Endodermal cell (in vitro differentiated cells): ENCODE data around the gene GINS2. TPM values are rescaled to one million over a fixed set of nuclear protein-coding genes. Genes with fewer than 3 reads are reported as not detected.
A peak's percentile ranks its signal among the peaks of the same experiment; 100 is the strongest.

Experiments used
- DNase-seq: peaks from one replicate; pipeline ENCODE4 v3.0.0-alpha.2; 2017
- H3K27ac ChIP-seq: 2 replicates; pipeline ENCODE4 v1.5.1; 2013; ENCODE audit warnings: mild to moderate bottlenecking, low read depth, low read length, moderate library complexity
- H3K27me3 ChIP-seq: 2 replicates; pipeline ENCODE4 v1.6.1; 2013; ENCODE audit warnings: mild to moderate bottlenecking, low read length, moderate library complexity; ENCODE audit not compliant: insufficient read depth, control insufficient read depth, poor library complexity, severe bottlenecking
- H3K36me3 ChIP-seq: 2 replicates; pipeline ENCODE4 v1.7.0; 2013; ENCODE audit warnings: mild to moderate bottlenecking, low read length, moderate library complexity; ENCODE audit not compliant: control insufficient read depth, insufficient read depth
- H3K4me1 ChIP-seq: one replicate; pipeline ENCODE4 v1.7.0; 2013; ENCODE audit warnings: low read length; ENCODE audit not compliant: control insufficient read depth, insufficient read depth
- H3K4me3 ChIP-seq: 2 replicates; pipeline ENCODE4 v1.5.1; 2013; ENCODE audit warnings: mild to moderate bottlenecking, low read length, moderate library complexity
- H3K9ac ChIP-seq: 2 replicates; pipeline ENCODE4 v1.6.1; 2013; ENCODE audit warnings: mild to moderate bottlenecking, low read length, moderate library complexity; ENCODE audit not compliant: poor library complexity, severe bottlenecking; ENCODE audit errors: extremely low read depth
- H3K9me3 ChIP-seq: 2 replicates; pipeline ENCODE4 v1.6.1; 2013; ENCODE audit warnings: mild to moderate bottlenecking, low read length, moderate library complexity; ENCODE audit not compliant: control insufficient read depth
- H3K27ac Mint-ChIP-seq: 2 replicates; pipeline ENCODE4 v1.8.0; 2020; ENCODE audit warnings: mixed read lengths
- H3K27me3 Mint-ChIP-seq: 2 replicates; pipeline ENCODE4 v1.8.0; 2021; ENCODE audit warnings: mild to moderate bottlenecking, mixed read lengths; ENCODE audit not compliant: insufficient read depth
- H3K36me3 Mint-ChIP-seq: 2 replicates; pipeline ENCODE4 v1.8.0; 2020; ENCODE audit warnings: low read depth, mixed read lengths
- H3K4me1 Mint-ChIP-seq: 2 replicates; pipeline ENCODE4 v1.8.0; 2020; ENCODE audit warnings: mixed read lengths
- H3K4me3 Mint-ChIP-seq: 2 replicates; pipeline ENCODE4 v1.8.0; 2020; ENCODE audit warnings: mild to moderate bottlenecking, moderate library complexity, mixed read lengths
- H3K9me3 Mint-ChIP-seq: 2 replicates; pipeline ENCODE4 v1.8.0; 2020; ENCODE audit warnings: mild to moderate bottlenecking, mixed read lengths
- WGBS, 2 experiments: methylation state at CpG; one replicate each; pipeline versions ENCODE4 v1.1.5 to v1.1.7; 2013; ENCODE audit warnings: missing lambda C conversion rate in 2 of 2, mixed read lengths in 1 of 2; ENCODE audit not compliant: insufficient coverage in 1 of 2, insufficient read length in 1 of 2; 5-methylcytosine and 5-hydroxymethylcytosine counted together
- total RNA-seq, 2 donors: library from RNA; stranded (reverse); fragmentation: NEBNext Ultra II Directional in 1 of 2; extraction: Animal tissue kit (Norgen Biotek cat#: 25700) in 1 of 2; gene quantifications; 2 replicates in 1 of 2; 3 replicates in 1 of 2; pipeline ENCODE4 v1.2.1, GENCODE V29; 2021
- TF ChIP-seq, protein P1 (sequence below): fragments of 200-600 bp; sonication (generic); conservative IDR thresholded peaks from 2 replicates; pipeline ENCODE4 v1.5.0; 2021; ENCODE audit warnings: antibody characterized with exemption, mild to moderate bottlenecking

The GINS2 gene
- total RNA-seq, 2 donors from 2014 or later = 32.8 to 42.3 TPM

DNA sequence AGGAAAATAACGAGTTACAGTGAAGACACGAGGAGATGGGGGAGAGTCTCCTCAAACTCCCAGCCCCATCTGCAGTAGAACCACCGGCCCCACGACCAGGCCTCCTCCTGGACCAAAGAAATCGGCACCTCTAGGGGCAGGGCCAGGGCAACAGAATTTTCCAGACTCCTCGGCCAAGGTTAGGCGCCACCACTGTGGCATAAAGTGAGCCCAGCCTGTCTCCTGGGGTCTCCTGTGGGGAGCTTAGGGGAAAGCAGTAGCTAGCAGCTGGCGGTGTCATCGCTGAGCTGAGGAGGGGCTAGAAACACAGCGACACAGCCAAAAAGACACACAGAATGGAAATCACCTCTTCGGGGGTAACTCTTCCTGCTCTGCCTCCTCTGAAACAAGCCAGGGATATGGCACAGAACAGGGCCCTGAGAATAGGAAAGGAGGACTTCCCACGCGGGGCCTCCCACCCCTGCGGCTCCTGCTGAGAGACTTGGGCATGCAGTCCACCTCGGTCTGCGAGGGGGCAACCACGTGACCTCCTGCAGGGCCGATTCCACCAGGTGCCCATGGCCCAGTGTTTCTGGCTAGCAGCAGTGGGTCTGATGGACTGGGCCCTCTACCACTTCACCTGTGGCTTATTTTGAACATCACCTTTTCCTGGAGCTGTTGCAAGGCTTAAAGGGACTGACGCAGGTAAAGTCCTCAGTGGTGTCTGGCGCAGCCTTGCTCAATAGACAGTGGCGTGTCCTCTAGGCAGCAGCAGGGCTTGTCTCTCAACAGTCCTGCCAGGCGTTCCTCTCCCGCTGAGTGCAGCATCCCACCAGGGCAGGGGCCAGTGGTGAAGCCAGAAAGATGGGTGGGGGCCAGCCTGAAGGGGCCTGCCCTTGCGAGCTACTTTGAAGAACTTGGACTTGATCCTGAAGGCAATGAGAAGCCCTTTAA, 6.7 kb upstream of the GINS2 start:
- no peaks in the 10 kb centered on the region for H3K4me1 ChIP-seq
- TF ChIP-seq, protein P1, sequence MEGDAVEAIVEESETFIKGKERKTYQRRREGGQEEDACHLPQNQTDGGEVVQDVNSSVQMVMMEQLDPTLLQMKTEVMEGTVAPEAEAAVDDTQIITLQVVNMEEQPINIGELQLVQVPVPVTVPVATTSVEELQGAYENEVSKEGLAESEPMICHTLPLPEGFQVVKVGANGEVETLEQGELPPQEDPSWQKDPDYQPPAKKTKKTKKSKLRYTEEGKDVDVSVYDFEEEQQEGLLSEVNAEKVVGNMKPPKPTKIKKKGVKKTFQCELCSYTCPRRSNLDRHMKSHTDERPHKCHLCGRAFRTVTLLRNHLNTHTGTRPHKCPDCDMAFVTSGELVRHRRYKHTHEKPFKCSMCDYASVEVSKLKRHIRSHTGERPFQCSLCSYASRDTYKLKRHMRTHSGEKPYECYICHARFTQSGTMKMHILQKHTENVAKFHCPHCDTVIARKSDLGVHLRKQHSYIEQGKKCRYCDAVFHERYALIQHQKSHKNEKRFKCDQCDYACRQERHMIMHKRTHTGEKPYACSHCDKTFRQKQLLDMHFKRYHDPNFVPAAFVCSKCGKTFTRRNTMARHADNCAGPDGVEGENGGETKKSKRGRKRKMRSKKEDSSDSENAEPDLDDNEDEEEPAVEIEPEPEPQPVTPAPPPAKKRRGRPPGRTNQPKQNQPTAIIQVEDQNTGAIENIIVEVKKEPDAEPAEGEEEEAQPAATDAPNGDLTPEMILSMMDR = no peak
- no peak overlapping the region for H3K27ac Mint-ChIP-seq
- H3K4me3 Mint-ChIP-seq = no peak overlapping the region
- peaks cover 4% of the 10 kb centered on the region for H3K27me3 ChIP-seq
- H3K9me3 Mint-ChIP-seq = no peaks in the 10 kb centered on the region
- H3K9me3 ChIP-seq = no peaks in the 10 kb centered on the region
- DNase-seq = no peak
- 83 to 88% methylated on average over 18 to 24 of the region's 24 CpGs for WGBS, 2 experiments
- H3K4me3 ChIP-seq = no peak overlapping the region
- no peak overlapping the region for H3K9ac ChIP-seq
- H3K36me3 Mint-ChIP-seq = no peaks in the 10 kb centered on the region
- H3K27me3 Mint-ChIP-seq = peaks cover 4% of the 10 kb centered on the region
- H3K27ac ChIP-seq = no peak overlapping the region
- H3K4me1 Mint-ChIP-seq = no peaks in the 10 kb centered on the region
- H3K36me3 ChIP-seq = no peaks in the 10 kb centered on the region

DNA sequence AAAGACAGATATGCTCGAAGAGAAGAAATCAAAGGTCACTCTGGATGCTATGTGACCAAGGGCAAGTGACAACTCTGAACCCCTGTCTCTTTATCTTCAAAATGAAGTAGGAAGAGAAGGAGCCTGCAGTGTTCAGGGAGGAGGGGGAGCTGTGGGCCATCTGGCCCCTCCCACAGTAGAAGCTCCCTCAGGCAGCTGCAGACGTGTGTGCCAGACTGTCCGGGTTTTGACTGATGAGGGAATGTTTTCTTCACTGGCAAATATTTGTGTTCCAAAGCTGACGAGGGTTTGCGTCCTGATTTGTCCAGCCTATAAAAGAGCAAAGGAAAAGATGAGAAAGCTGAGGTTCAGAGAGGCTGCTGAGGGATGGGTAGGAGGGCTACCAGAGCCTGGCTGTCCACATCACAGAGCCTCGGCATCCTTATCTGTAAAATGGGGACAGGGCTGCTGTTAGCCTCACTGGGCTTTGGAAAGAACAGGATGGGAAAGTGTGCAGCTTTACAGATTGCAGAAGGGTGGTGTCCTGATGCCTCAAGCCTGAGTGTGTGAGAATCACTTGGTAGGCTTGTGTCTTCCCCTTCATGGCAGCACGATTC, 1.8 kb upstream of the GINS2 start:
- H3K4me1 ChIP-seq = no peaks in the 10 kb centered on the region
- no peak overlapping the region for H3K4me3 Mint-ChIP-seq
- H3K9me3 ChIP-seq = no peaks in the 10 kb centered on the region
- H3K4me1 Mint-ChIP-seq = no peaks in the 10 kb centered on the region
- no peak overlapping the region for H3K9ac ChIP-seq
- no peak for DNase-seq
- 82 to 89% methylated on average over 6 to 7 of the region's 7 CpGs for WGBS, 2 experiments
- H3K36me3 ChIP-seq = peaks cover 3% of the 10 kb centered on the region
- H3K36me3 Mint-ChIP-seq = peaks cover 9% of the 10 kb centered on the region
- TF ChIP-seq, protein P1 = no peak
- H3K27ac Mint-ChIP-seq = no peak overlapping the region
- no peak overlapping the region for H3K27ac ChIP-seq
- H3K27me3 Mint-ChIP-seq = peaks cover 10% of the 10 kb centered on the region
- H3K9me3 Mint-ChIP-seq = no peaks in the 10 kb centered on the region
- H3K27me3 ChIP-seq = no peaks in the 10 kb centered on the region
- H3K4me3 ChIP-seq = no peak overlapping the region

DNA sequence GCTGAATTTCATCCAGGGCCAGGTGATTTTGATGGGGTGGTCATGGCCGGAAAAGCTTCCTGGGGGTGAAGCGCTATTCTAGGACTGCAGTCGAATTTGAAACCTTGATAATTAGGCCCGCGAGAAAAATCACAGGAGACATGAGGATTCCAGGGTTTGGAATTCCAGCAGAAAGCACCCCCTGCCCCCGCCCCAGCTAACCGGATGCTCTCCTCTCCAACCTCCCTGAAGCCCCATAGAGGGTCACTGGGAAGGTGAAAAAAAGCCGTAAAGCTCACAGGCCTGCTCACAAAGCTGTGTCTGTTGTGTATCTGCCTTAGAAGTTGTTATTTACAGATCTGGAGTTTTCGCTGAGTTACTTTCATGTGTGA, 1.2 kb upstream of the GINS2 start:
- Histone ChIP-seq H3K4me1 (no peaks in the 10 kb centered on the region), H3K27ac (no peak overlapping the region), H3K4me3 (no peak overlapping the region), H3K9me3 (no peaks in the 10 kb centered on the region), H3K27me3 (no peaks in the 10 kb centered on the region), H3K36me3 (peaks cover 3% of the 10 kb centered on the region), H3K9ac (no peak overlapping the region)
- Mint-ChIP-seq H3K36me3 (peaks cover 9% of the 10 kb centered on the region), H3K27ac (no peak overlapping the region), H3K4me1 (no peaks in the 10 kb centered on the region), H3K9me3 (no peaks in the 10 kb centered on the region), H3K4me3 (peak overlapping the region; percentile 67), H3K27me3 (peaks cover 10% of the 10 kb centered on the region)
- TF ChIP-seq, protein P1 = no peak
- 70 to 81% methylated on average over 8 to 9 of the region's 9 CpGs for WGBS, 2 experiments
- DNase-seq = no peak
